ENCODE results near the gene SCAMP5. TPM values are rescaled to one million over a fixed set of nuclear protein-coding genes. Genes with fewer than 3 reads are reported as not detected.

SCAMP5 gene
- total RNA-seq, 1 donor from 2014 or later = 1.6 TPM

DNA sequence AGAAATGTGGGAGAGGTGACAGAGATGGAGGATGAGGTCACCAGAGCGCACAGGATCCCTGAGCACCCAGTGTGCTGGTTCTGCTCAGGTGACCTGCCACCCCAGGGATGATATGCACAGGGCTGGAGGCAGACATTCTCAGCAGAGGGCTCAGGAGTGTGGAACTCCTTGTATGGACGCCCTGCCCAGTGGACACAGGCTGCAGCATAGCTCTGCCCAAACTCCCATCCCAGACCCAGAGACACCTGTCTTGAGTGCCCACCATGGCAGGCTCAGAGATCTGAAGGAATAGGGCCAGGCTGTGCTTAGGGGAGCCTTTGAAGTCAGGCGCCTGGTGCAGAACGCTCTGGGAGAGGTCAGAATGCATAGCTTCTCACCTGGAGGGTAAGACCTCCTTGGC is 75.3 kb downstream of the SCAMP5 start:
- Histone ChIP-seq H3K4me1 (ENCODE audit: control insufficient read depth in 3 of 3, insufficient read depth in 3 of 3, low read length in 3 of 3) (peaks cover 0 to 3% (median under 1%) of the 10 kb centered on the region in 3 donors), H3K27me3 (ENCODE audit: control insufficient read depth in 3 of 3, insufficient read depth in 3 of 3, low read length in 3 of 3) (peaks cover 0 to 13% (median 3%) of the 10 kb centered on the region in 3 donors), H3K9ac (ENCODE audit: low read depth in 1 of 3, low read length in 3 of 3) (no peak overlapping the region), H3K27ac (ENCODE audit: low read depth, low read length) (no peak overlapping the region), H3K36me3 (ENCODE audit: control insufficient read depth in 3 of 3, insufficient read depth in 3 of 3, low read length in 3 of 3) (no peaks in the 10 kb centered on the region), H3K9me3 (ENCODE audit: control insufficient read depth in 3 of 3, low read length in 3 of 3) (no peaks in the 10 kb centered on the region), H3K4me3 (ENCODE audit: low read length in 3 of 3) (no peak overlapping the region)

Small RNA genes within 50 kb of the gene (small RNA-seq; reads per million reads assigned to genes)
- gene AC015720.1 (not detected), gene RF00019 (not detected)

Other genes with a start within 250 kb of the SCAMP5 start
- not detected for gene CYP1A2, start 246.7 kb upstream of the SCAMP5 start, total RNA-seq
- 13.6 TPM for gene CSK, start 213.5 kb upstream of the SCAMP5 start, total RNA-seq
- gene LMAN1L, start 182.7 kb upstream of the SCAMP5 start, total RNA-seq = not detected
- gene CPLX3, start 168.9 kb upstream of the SCAMP5 start, total RNA-seq = not detected
- 18.3 TPM for gene ULK3, start 152.4 kb upstream of the SCAMP5 start, total RNA-seq
- 15.7 TPM for gene SCAMP2, start 122.2 kb upstream of the SCAMP5 start, total RNA-seq
- 22.4 TPM for gene MPI, start 105.5 kb upstream of the SCAMP5 start, total RNA-seq
- 33.4 TPM for gene FAM219B, start 88.7 kb upstream of the SCAMP5 start, total RNA-seq
- 96.6 TPM for gene COX5A, start 57.5 kb upstream of the SCAMP5 start, total RNA-seq
- 1.0 TPM for gene RPP25, start 38.8 kb upstream of the SCAMP5 start, total RNA-seq
- 4.7 TPM for gene PPCDC, start 28.0 kb downstream of the SCAMP5 start, total RNA-seq
- 2.6 TPM for gene C15orf39, start 206.3 kb downstream of the SCAMP5 start, total RNA-seq

Data from skeletal muscle tissue (tissue), 5 donors.